Measurements from ENCODE around the gene GNA15.
"Not testable (repeated sequence)": the region's sequence is repeated elsewhere in the genome, so short reads cannot be mapped to it uniquely, and the experiment has no call there.

The GNA15 gene

GRCh38 chr19:3190921-3191805 is 55.3 kb downstream of the GNA15 start:
- DNase-seq (ENCODE audit: low read depth): no peak
- H3K4me3 ChIP-seq (ENCODE audit: low read length): no peak overlapping the region
- TF ChIP-seq, protein P1, sequence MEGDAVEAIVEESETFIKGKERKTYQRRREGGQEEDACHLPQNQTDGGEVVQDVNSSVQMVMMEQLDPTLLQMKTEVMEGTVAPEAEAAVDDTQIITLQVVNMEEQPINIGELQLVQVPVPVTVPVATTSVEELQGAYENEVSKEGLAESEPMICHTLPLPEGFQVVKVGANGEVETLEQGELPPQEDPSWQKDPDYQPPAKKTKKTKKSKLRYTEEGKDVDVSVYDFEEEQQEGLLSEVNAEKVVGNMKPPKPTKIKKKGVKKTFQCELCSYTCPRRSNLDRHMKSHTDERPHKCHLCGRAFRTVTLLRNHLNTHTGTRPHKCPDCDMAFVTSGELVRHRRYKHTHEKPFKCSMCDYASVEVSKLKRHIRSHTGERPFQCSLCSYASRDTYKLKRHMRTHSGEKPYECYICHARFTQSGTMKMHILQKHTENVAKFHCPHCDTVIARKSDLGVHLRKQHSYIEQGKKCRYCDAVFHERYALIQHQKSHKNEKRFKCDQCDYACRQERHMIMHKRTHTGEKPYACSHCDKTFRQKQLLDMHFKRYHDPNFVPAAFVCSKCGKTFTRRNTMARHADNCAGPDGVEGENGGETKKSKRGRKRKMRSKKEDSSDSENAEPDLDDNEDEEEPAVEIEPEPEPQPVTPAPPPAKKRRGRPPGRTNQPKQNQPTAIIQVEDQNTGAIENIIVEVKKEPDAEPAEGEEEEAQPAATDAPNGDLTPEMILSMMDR (conservative IDR thresholded peaks at IDR 0.05; ENCODE audit: low read depth, low read length): no peak

GRCh38 chr19:3191806-3192104 is 55.9 kb downstream of the GNA15 start:
- DNase-seq (ENCODE audit: low read depth); H3K4me3 ChIP-seq (ENCODE audit: low read length): not testable (repeated sequence)

DNA sequence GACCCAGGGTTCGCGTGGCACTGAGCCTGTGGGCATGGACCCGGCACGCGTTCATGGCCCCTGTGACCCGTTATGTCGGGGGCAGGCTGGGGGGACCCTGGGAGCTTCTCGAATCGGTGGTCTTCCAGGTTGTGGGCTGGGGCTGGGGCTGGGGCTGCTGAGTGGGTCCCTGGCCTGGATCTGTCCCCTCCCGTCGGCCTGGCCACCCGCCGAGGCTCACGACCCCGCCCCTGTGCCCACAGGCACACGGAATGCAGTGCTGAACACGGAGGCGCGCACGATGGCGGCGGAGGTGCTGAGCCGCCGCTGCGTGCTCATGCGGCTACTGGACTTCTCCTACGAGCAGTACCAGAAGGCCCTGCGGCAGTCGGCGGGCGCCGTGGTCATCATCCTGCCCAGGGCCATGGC is 56.4 kb downstream of the GNA15 start:
- TF ChIP-seq, protein P1 (conservative IDR thresholded peaks at IDR 0.05; ENCODE audit: low read depth, low read length): no peak
- DNase-seq (ENCODE audit: low read depth): no peak
- no peak overlapping the region for H3K4me3 ChIP-seq (ENCODE audit: low read length)

GRCh38 chr19:3192684-3193083 is 56.9 kb downstream of the GNA15 start:
- TF ChIP-seq, protein P1 (conservative IDR thresholded peaks at IDR 0.05; ENCODE audit: low read depth, low read length): no peak
- no peak for DNase-seq (ENCODE audit: low read depth)
- H3K4me3 ChIP-seq (ENCODE audit: low read length): no peak overlapping the region

DNA sequence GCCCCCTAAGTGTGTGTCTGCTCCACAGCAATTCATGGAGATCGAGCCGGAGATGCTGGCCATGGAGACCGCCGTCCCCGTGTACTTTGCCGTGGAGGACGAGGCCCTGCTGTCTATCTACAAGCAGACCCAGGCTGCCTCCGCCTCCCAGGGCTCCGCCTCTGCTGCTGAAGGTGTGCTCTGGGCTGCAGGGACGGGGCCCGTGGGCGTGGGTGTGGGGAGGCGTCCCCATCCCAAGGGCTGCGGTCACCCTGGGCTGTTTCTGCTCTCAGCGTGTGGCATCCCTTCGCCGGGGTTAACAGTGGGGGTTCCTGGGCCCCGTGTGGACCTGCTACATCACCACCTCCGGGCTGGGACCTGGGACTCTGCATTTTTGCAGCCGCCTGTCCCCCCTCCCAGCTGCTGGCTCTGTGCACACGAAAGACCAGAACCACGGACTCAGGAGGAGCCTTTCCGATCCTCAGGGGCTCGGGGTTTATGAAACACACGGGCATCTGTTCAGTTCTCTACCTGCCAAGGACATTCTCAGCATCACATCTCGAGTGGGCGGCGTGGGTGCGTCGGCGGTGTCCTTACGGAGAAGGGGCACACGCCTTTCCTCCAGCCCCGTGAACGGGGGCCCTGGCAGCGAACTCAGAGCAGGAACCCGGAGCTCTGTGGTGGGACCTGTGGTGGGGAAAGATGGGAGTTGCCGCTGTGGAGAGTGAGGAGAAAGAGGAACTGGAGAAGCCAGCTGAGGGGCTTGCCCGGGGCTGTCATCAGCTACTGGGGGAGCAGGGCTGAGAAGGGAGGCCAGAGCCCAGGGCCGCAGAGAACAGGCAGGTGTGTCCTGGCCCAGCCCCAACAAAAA is 57.6 kb downstream of the GNA15 start:
- no peak for DNase-seq (ENCODE audit: low read depth)
- TF ChIP-seq, protein P1 (conservative IDR thresholded peaks at IDR 0.05; ENCODE audit: low read depth, low read length): no peak
- no peak overlapping the region for H3K4me3 ChIP-seq (ENCODE audit: low read length)

DNA sequence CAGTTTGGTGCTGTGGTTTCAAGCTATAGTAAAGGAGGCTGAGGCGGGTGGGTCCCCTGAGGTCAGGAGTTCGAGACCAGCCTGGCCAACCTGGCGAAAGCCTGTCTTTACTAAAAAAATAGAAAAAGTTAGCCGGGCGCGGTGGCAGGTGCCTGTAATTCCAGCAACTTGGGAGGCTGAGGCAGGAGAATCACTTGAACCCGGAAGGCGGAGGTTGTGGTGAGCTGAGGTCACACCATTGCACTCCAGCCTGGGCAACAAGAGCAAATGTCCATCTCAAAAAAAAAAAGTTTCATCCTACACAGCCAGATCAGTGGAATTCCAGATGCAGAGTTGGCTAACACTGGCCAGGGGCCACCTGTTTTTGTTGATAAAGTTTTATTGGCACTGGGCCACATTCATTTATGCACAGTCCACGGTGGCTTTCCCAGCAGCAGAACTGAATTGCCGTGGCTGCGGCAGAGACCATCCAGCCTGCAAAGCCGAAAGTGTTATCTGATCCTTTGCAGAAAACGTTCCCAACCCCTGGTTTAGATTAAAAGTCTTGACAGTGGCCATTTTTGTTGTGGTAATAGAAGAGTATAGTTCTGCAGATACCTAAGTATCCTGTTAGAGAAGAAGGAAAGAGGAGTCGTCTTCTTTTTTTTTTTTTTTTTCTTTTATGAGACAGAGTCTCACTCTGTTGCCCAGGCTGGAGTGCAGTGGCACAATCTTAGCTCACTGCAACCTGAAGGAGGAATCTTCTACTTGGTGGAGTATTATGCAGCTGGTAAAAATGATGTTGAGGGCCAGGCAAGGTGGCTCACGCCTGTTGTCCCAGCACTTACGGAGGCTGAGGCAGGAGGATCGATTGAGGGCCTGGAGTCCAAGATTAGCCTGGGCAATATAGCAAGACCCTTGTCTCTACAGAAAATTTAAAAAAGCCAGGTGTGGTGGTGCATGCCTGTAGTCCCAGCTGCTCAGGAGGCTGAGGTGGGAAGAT is 58.6 kb downstream of the GNA15 start:
- H3K4me3 ChIP-seq (ENCODE audit: low read length): no peak overlapping the region
- no peak for DNase-seq (ENCODE audit: low read depth)
- TF ChIP-seq, protein P1 (conservative IDR thresholded peaks at IDR 0.05; ENCODE audit: low read depth, low read length): no peak

All from retinal pigment epithelial cell (primary cell).